HL-60 (cell line): ENCODE measurements around the gene HOXC13.

Experiments used
- DNase-seq, 2 experiments: peaks; one replicate each; pipeline ENCODE4 v3.0.0-alpha.2; 2010 to 2020; ENCODE audit warnings: low read depth in 1 of 2, low spot score in 1 of 2
- H3K27ac ChIP-seq: fragments of 250-450 bp; sonication (Bioruptor Pico); replicated peaks from 2 replicates; pipeline ENCODE4 v1.5.1; 2020; ENCODE audit warnings: mild to moderate bottlenecking, moderate library complexity
- H3K27me3 ChIP-seq: fragments of 250-450 bp; sonication (Bioruptor Pico); 2 replicates; pipeline ENCODE4 v1.5.1; 2021; ENCODE audit warnings: mild to moderate bottlenecking, moderate library complexity; ENCODE audit not compliant: insufficient read depth, poor library complexity, severe bottlenecking
- H3K4me3 ChIP-seq: replicated peaks from 2 replicates; pipeline ENCODE4 v1.5.1; 2011; ENCODE audit warnings: mild to moderate bottlenecking, control low read depth, low read length; ENCODE audit not compliant: insufficient read depth
- CTCF ChIP-seq: IDR thresholded peaks from one replicate; pipeline ENCODE4 v1.5.1; 2011; ENCODE audit warnings: low read length, control low read depth, inconsistent platforms; ENCODE audit not compliant: insufficient read depth
- GABPA ChIP-seq: IDR thresholded peaks from 2 replicates; pipeline ENCODE4 v1.6.1; 2012; ENCODE audit warnings: low read depth
- POLR2AphosphoS5 ChIP-seq: IDR thresholded peaks from 2 replicates; pipeline ENCODE4 v1.6.1; 2012; ENCODE audit warnings: low read depth
- REST ChIP-seq: IDR thresholded peaks from 2 replicates; pipeline ENCODE4 v1.6.1; 2012; ENCODE audit warnings: low read depth; ENCODE audit not compliant: insufficient replicate concordance
- SPI1 ChIP-seq: IDR thresholded peaks from 2 replicates; pipeline ENCODE4 v1.6.1; 2012; ENCODE audit warnings: low read depth, mild to moderate bottlenecking, borderline replicate concordance

The HOXC13 gene

GRCh38 chr12:53983568-53983949 is 44.9 kb downstream of the HOXC13 start:
- Histone ChIP-seq H3K27me3 (peaks cover 46% of the 10 kb centered on the region), H3K4me3 (no peak overlapping the region), H3K27ac (peak overlapping the region; percentile 69)
- TF ChIP-seq POLR2AphosphoS5: no peak
- DNase-seq: peak in 1 of 2 experiments; percentile 62

- TF ChIP-seq POLR2AphosphoS5 (no peak), CTCF (no peak), GABPA (no peak), SPI1 (no peak), REST (no peak)
- H3K4me3 ChIP-seq: no peak overlapping the region
- no peak for DNase-seq
- H3K27ac ChIP-seq: peak overlapping the region; percentile 69
- peaks cover 41% of the 10 kb centered on the region for H3K27me3 ChIP-seq
These were observed 45.4 kb downstream of the HOXC13 start for GRCh38 chr12:53983950-53984572.

- no peak for TF ChIP-seq GABPA
- no peak for TF ChIP-seq SPI1
- no peak for TF ChIP-seq POLR2AphosphoS5
- TF ChIP-seq REST: no peak
- TF ChIP-seq CTCF: no peak
- Histone ChIP-seq H3K27me3 (peaks cover 42% of the 10 kb centered on the region), H3K4me3 (no peak within 1 kb of the TSS), H3K27ac (peak within 1 kb of the TSS; percentile 69)
- peak in 1 of 2 experiments; percentile 58 for DNase-seq
These were observed 46.5 kb downstream of the HOXC13 start, which contains the start of gene HOXC10 for GRCh38 chr12:53984901-53985691. HOXC10 (plus strand) TSS chr12:53985146; CDS start chr12:53985260, 114 bp downstream.

GRCh38 chr12:53985692-53985993 is 47.0 kb downstream of the HOXC13 start:
- H3K27me3 ChIP-seq: peaks cover 44% of the 10 kb centered on the region
- no peak overlapping the region for H3K4me3 ChIP-seq
- DNase-seq: no peak
- H3K27ac ChIP-seq: no peak overlapping the region
- TF ChIP-seq REST (no peak), CTCF (no peak), SPI1 (no peak), POLR2AphosphoS5 (no peak), GABPA (no peak)
